Neural progenitor cell (in vitro differentiated cells): ENCODE results near the gene ZSCAN16. TPM values are rescaled to one million over a fixed set of nuclear protein-coding genes. Genes with fewer than 3 reads are reported as not detected.
"Not testable (repeated sequence)": the region's sequence is repeated elsewhere in the genome, so short reads cannot be mapped to it uniquely, and the experiment has no call there.

Experiments used
- DNase-seq: peaks from one replicate; pipeline ENCODE4 v3.0.0-alpha.2; 2016; ENCODE audit warnings: low spot score
- H2AFZ ChIP-seq: fragments of 200-600 bp; sonication (generic); replicated peaks from 2 replicates; pipeline ENCODE4 v1.6.1; 2016; ENCODE audit warnings: antibody characterized with exemption
- H3F3A ChIP-seq: fragments of 200-600 bp; sonication (generic); 2 replicates; pipeline ENCODE4 v1.6.1; 2016; ENCODE audit warnings: antibody characterized with exemption, low read depth
- H3K27ac ChIP-seq: fragments of 200-600 bp; sonication (generic); 2 replicates; pipeline ENCODE4 v1.5.1; 2016; ENCODE audit warnings: mild to moderate bottlenecking
- H3K27me3 ChIP-seq: fragments of 200-600 bp; sonication (generic); 2 replicates; pipeline ENCODE4 v1.6.1; 2016; ENCODE audit warnings: mild to moderate bottlenecking, moderate library complexity
- H3K36me3 ChIP-seq: fragments of 200-600 bp; sonication (generic); 2 replicates; pipeline ENCODE4 v1.5.1; 2016
- H3K4me1 ChIP-seq: fragments of 200-600 bp; sonication (generic); 2 replicates; pipeline ENCODE4 v1.6.1; 2016; ENCODE audit warnings: mixed run types
- H3K4me2 ChIP-seq: fragments of 200-600 bp; sonication (generic); 2 replicates; pipeline ENCODE4 v1.6.1; 2016
- H3K4me3 ChIP-seq: fragments of 200-600 bp; sonication (generic); 2 replicates; pipeline ENCODE4 v1.5.1; 2016
- H3K79me2 ChIP-seq: fragments of 200-600 bp; sonication (generic); 2 replicates; pipeline ENCODE4 v1.6.1; 2016; ENCODE audit warnings: low read depth
- H3K9ac ChIP-seq: fragments of 200-600 bp; sonication (generic); 2 replicates; pipeline ENCODE4 v1.6.1; 2016
- H3K9me3 ChIP-seq: fragments of 200-600 bp; sonication (generic); 2 replicates; pipeline ENCODE4 v1.5.1; 2016; ENCODE audit warnings: low read depth
- H4K20me1 ChIP-seq: fragments of 200-600 bp; sonication (generic); 2 replicates; pipeline ENCODE4 v1.6.1; 2016; ENCODE audit warnings: low read depth
- H3K27ac Mint-ChIP-seq: 3 replicates; pipeline ENCODE4 v1.8.0; 2021; ENCODE audit warnings: mixed read lengths
- H3K27me3 Mint-ChIP-seq: 2 replicates; pipeline ENCODE4 v1.8.0; 2022; ENCODE audit warnings: low read depth, mild to moderate bottlenecking, inconsistent platforms, moderate library complexity, mixed read lengths; ENCODE audit not compliant: insufficient read depth
- H3K36me3 Mint-ChIP-seq: 3 replicates; pipeline ENCODE4 v1.8.0; 2021; ENCODE audit warnings: mixed read lengths
- H3K4me1 Mint-ChIP-seq: 3 replicates; pipeline ENCODE4 v1.8.0; 2021; ENCODE audit warnings: mixed read lengths
- H3K4me3 Mint-ChIP-seq: 3 replicates; pipeline ENCODE4 v1.8.0; 2021; ENCODE audit warnings: mild to moderate bottlenecking, moderate library complexity, mixed read lengths
- H3K9me3 Mint-ChIP-seq: 3 replicates; pipeline ENCODE4 v1.8.0; 2020; ENCODE audit warnings: mixed read lengths
- EZH2 ChIP-seq: fragments of 200-600 bp; sonication (generic); IDR thresholded peaks from 2 replicates; pipeline ENCODE4 v1.6.1; 2017; ENCODE audit warnings: antibody characterized with exemption, mild to moderate bottlenecking, moderate library complexity
- EZH2phosphoT487 ChIP-seq: fragments of 200-600 bp; sonication (generic); IDR thresholded peaks from 2 replicates; pipeline ENCODE4 v1.6.1; 2017; ENCODE audit warnings: antibody characterized with exemption
- total RNA-seq: library from RNA; depleted of rRNA; stranded (reverse); fragments of >200 nt; gene quantifications from 2 replicates; pipeline ENCODE4 v1.2.3, GENCODE V29; 2015; ENCODE audit warnings: low replicate concordance
- TF ChIP-seq, protein P1 (sequence below): fragments of 200-600 bp; sonication (generic); IDR thresholded peaks from 2 replicates; pipeline ENCODE4 v1.5.1; 2017; ENCODE audit warnings: antibody characterized with exemption, mild to moderate bottlenecking

The ZSCAN16 gene
- total RNA-seq, 1 donor from 2014 or later, result 17.7 TPM

GRCh38 chr6:28118217-28118616 lies 6.2 kb upstream of the ZSCAN16 start:
- peaks cover 3% of the 10 kb centered on the region for H3K79me2 ChIP-seq
- H3K9me3 ChIP-seq, result no peaks in the 10 kb centered on the region
- H4K20me1 ChIP-seq, result no peaks in the 10 kb centered on the region
- peaks cover 28% of the 10 kb centered on the region for H3K36me3 Mint-ChIP-seq
- H3K36me3 ChIP-seq, result peaks cover 22% of the 10 kb centered on the region
- no peaks in the 10 kb centered on the region for H3K4me1 Mint-ChIP-seq
- no peak overlapping the region for H3K27ac ChIP-seq
- TF ChIP-seq, protein P1, sequence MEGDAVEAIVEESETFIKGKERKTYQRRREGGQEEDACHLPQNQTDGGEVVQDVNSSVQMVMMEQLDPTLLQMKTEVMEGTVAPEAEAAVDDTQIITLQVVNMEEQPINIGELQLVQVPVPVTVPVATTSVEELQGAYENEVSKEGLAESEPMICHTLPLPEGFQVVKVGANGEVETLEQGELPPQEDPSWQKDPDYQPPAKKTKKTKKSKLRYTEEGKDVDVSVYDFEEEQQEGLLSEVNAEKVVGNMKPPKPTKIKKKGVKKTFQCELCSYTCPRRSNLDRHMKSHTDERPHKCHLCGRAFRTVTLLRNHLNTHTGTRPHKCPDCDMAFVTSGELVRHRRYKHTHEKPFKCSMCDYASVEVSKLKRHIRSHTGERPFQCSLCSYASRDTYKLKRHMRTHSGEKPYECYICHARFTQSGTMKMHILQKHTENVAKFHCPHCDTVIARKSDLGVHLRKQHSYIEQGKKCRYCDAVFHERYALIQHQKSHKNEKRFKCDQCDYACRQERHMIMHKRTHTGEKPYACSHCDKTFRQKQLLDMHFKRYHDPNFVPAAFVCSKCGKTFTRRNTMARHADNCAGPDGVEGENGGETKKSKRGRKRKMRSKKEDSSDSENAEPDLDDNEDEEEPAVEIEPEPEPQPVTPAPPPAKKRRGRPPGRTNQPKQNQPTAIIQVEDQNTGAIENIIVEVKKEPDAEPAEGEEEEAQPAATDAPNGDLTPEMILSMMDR, result no peak
- TF ChIP-seq EZH2phosphoT487, result no peak
- TF ChIP-seq EZH2, result no peak
- no peak overlapping the region for H3K9ac ChIP-seq
- H3K27me3 Mint-ChIP-seq, result no peaks in the 10 kb centered on the region
- no peak overlapping the region for H3K4me3 ChIP-seq
- no peaks in the 10 kb centered on the region for H3K27me3 ChIP-seq
- H3K9me3 Mint-ChIP-seq, result no peaks in the 10 kb centered on the region
- H3K27ac Mint-ChIP-seq, result no peak overlapping the region
- H3K4me1 ChIP-seq, result no peaks in the 10 kb centered on the region
- no peak overlapping the region for H3K4me3 Mint-ChIP-seq
- H3K4me2 ChIP-seq, result no peak overlapping the region
- no peak for DNase-seq
- no peak overlapping the region for H2AFZ ChIP-seq
- peaks cover 2% of the 10 kb centered on the region for H3F3A ChIP-seq

DNA sequence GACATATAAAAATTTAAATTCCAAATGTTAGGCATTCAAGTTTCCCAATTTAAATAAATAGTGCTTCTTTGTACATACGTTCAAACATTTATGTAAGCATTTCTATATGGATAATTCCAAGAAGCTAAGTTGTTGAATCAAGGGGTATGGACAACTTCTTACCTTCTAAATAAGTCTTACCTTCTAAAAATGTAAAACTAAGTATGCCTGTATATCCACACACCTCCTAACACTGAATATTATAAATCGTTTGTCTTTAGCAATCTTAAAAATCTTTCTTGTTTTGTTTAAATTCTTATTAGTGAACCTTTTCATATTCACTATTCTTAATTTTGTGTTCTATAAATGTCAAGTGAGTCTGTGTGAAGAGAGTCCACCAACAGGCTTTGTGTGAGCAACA lies 2.5 kb upstream of the ZSCAN16 start:
- peak overlapping the region; percentile 57 for H3K4me3 Mint-ChIP-seq
- Histone ChIP-seq H3K9me3 (no peaks in the 10 kb centered on the region), H2AFZ (no peak overlapping the region), H3K4me3 (no peak overlapping the region), H3K79me2 (peaks cover 38% of the 10 kb centered on the region), H3K4me1 (peaks cover 14% of the 10 kb centered on the region), H3K36me3 (peaks cover 22% of the 10 kb centered on the region), H3K9ac (no peak overlapping the region), H3F3A (peaks cover 2% of the 10 kb centered on the region), H3K27me3 (no peaks in the 10 kb centered on the region), H3K27ac (no peak overlapping the region), H3K4me2 (no peak overlapping the region), H4K20me1 (peaks cover 19% of the 10 kb centered on the region)
- peaks cover 15% of the 10 kb centered on the region for H3K36me3 Mint-ChIP-seq
- H3K4me1 Mint-ChIP-seq, result peaks cover 20% of the 10 kb centered on the region
- H3K9me3 Mint-ChIP-seq, result no peaks in the 10 kb centered on the region
- no peak overlapping the region for H3K27ac Mint-ChIP-seq
- TF ChIP-seq EZH2phosphoT487, result no peak
- no peak for TF ChIP-seq EZH2
- TF ChIP-seq, protein P1, result no peak
- DNase-seq, result no peak
- no peaks in the 10 kb centered on the region for H3K27me3 Mint-ChIP-seq

DNA sequence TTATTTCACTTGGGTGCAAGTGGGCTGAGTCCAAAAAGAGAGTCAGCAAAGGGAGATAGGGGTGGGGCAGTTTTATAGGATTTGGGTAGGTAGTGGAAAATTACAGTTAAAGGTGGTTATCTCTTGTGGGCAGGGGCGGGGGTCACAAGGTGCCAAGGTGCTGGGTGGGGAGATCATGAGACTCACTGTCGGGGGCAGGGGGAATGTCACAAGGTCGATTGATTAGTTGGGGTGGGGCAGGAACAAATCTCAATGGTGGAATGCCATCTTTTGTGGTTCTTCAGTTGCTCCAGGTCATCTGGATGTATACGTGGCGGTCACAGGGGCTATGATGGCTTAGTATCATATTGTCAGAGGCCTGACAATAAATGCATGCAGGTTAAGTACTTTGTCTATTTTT lies 2.1 kb upstream of the ZSCAN16 start:
- H3K4me3 ChIP-seq, H3K9me3 ChIP-seq, H3K27me3 ChIP-seq, H3K27me3 Mint-ChIP-seq, H3K9ac ChIP-seq, DNase-seq, H2AFZ ChIP-seq, H3K4me2 ChIP-seq, H3K27ac Mint-ChIP-seq, H3K9me3 Mint-ChIP-seq, H3F3A ChIP-seq, H3K27ac ChIP-seq: not testable (repeated sequence)
- Histone ChIP-seq H3K36me3 (peaks cover 24% of the 10 kb centered on the region), H3K79me2 (peaks cover 42% of the 10 kb centered on the region), H4K20me1 (peaks cover 23% of the 10 kb centered on the region), H3K4me1 (peaks cover 14% of the 10 kb centered on the region)
- Mint-ChIP-seq H3K4me1 (peaks cover 20% of the 10 kb centered on the region), H3K4me3 (peak overlapping the region; percentile 57), H3K36me3 (peaks cover 15% of the 10 kb centered on the region)

DNA sequence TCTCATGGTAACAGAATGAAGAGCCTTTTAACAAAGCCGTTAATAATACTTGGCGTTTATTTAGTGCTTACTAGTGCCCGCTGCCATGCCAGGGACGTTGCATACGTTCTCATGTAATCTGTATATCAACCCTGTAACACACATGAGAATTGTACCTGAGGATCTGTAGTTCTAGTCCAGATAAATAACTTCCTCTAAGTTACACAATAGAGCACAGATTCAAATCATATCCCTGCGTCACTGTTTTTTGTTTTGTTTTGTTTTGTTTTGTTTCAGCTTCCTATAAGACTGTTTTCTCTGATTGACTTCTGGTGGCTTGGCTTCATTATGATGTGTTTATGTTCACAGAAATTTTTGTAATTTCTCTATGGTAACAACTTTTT lies 553 bp downstream of the ZSCAN16 start:
- Histone ChIP-seq H3K27me3 (no peaks in the 10 kb centered on the region), H3K36me3 (peaks cover 21% of the 10 kb centered on the region), H3K79me2 (peaks cover 69% of the 10 kb centered on the region), H3K4me3 (peak overlapping the region; percentile 78), H3K4me1 (peaks cover 14% of the 10 kb centered on the region), H3K9ac (peak overlapping the region; percentile 35), H2AFZ (no peak overlapping the region), H3K4me2 (peak overlapping the region; percentile 89), H3K9me3 (no peaks in the 10 kb centered on the region), H3F3A (peaks cover 2% of the 10 kb centered on the region), H4K20me1 (peaks cover 39% of the 10 kb centered on the region), H3K27ac (no peak overlapping the region)
- Mint-ChIP-seq H3K4me3 (peak overlapping the region; percentile 97), H3K27me3 (no peaks in the 10 kb centered on the region), H3K36me3 (peaks cover 16% of the 10 kb centered on the region), H3K9me3 (no peaks in the 10 kb centered on the region), H3K4me1 (peaks cover 20% of the 10 kb centered on the region), H3K27ac (peak overlapping the region; percentile 94)
- no peak for DNase-seq
- TF ChIP-seq EZH2 (no peak), EZH2phosphoT487 (no peak)
- TF ChIP-seq, protein P1, result no peak
